ENCODE measurements around the gene YES1.

DNA sequence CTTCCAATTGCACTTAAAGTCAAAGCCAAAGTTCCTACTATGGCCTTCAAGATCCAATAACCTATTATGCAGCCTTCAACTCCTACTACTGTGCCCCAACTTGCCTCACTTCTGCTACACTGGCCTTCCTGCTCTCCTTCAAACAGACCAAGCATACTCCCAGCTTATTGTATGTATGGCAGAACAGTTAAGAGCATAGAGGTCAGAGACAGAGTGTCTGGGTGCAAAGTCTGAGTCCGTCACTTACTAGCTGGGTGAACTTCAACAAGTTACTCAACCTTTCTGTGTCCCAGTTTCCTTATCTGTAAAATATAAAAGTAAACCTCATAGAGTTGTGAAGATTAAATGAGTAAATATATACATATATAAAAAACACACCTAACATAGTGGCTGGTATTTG lies 37.2 kb downstream of the YES1 start:
- TF ChIP-seq, protein P1, sequence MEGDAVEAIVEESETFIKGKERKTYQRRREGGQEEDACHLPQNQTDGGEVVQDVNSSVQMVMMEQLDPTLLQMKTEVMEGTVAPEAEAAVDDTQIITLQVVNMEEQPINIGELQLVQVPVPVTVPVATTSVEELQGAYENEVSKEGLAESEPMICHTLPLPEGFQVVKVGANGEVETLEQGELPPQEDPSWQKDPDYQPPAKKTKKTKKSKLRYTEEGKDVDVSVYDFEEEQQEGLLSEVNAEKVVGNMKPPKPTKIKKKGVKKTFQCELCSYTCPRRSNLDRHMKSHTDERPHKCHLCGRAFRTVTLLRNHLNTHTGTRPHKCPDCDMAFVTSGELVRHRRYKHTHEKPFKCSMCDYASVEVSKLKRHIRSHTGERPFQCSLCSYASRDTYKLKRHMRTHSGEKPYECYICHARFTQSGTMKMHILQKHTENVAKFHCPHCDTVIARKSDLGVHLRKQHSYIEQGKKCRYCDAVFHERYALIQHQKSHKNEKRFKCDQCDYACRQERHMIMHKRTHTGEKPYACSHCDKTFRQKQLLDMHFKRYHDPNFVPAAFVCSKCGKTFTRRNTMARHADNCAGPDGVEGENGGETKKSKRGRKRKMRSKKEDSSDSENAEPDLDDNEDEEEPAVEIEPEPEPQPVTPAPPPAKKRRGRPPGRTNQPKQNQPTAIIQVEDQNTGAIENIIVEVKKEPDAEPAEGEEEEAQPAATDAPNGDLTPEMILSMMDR (conservative IDR thresholded peaks at IDR 0.05), result no peak
- no peak for TF ChIP-seq ZFX (IDR thresholded peaks at IDR 0.05)
